GM19328 (cell line): ENCODE results near the gene PLEKHF1.

Experiments
- ATAC-seq: cut with Tn5 transposase; IDR thresholded peaks from one replicate; pipeline ENCODE4 v1.9.1; 2021; ENCODE audit warnings: mild to moderate bottlenecking, moderate library complexity; ENCODE audit not compliant: unreplicated experiment

Gene PLEKHF1

DNA sequence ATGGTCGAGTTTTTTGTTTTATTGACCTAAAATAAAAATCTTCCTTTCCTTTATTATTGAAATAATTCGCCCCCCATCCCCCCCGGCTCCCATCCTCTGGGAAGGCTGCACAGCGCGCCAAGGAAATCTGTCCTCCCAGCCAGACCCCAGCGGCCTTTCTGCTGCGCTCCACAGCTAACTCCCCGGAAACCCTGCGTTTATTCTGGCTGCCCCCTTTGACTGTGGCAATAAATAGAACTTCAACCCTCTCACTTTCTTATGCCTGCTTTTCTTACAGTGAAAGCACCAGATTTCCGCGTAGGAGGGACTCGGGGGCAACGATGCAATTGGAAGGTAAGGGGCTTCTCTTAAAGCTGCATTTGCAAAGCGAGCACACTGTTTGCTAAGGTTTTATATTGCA, 59.5 kb downstream of the PLEKHF1 start:
- no peak for ATAC-seq
